ENCODE results near the gene THBD.

The THBD gene

GRCh38 chr20:23079016-23079351 lies 29.5 kb upstream of the THBD start:
- H3K27me3 ChIP-seq (replicated peaks; ENCODE audit: control insufficient read depth, insufficient read depth, low read length): no peaks in the 10 kb centered on the region
- DNase-seq (ENCODE audit: extremely low read depth, insufficient read length): no peak
- no peak overlapping the region for H3K4me3 ChIP-seq (replicated peaks; ENCODE audit: low read depth, low read length)
- TF ChIP-seq, protein P1, sequence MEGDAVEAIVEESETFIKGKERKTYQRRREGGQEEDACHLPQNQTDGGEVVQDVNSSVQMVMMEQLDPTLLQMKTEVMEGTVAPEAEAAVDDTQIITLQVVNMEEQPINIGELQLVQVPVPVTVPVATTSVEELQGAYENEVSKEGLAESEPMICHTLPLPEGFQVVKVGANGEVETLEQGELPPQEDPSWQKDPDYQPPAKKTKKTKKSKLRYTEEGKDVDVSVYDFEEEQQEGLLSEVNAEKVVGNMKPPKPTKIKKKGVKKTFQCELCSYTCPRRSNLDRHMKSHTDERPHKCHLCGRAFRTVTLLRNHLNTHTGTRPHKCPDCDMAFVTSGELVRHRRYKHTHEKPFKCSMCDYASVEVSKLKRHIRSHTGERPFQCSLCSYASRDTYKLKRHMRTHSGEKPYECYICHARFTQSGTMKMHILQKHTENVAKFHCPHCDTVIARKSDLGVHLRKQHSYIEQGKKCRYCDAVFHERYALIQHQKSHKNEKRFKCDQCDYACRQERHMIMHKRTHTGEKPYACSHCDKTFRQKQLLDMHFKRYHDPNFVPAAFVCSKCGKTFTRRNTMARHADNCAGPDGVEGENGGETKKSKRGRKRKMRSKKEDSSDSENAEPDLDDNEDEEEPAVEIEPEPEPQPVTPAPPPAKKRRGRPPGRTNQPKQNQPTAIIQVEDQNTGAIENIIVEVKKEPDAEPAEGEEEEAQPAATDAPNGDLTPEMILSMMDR (IDR thresholded peaks at IDR 0.05; ENCODE audit: insufficient read depth, low read length, poor library complexity, severe bottlenecking): peak; percentile 71
- H3K36me3 ChIP-seq (ENCODE audit: control insufficient read depth, insufficient read depth, low read length): no peaks in the 10 kb centered on the region

DNA sequence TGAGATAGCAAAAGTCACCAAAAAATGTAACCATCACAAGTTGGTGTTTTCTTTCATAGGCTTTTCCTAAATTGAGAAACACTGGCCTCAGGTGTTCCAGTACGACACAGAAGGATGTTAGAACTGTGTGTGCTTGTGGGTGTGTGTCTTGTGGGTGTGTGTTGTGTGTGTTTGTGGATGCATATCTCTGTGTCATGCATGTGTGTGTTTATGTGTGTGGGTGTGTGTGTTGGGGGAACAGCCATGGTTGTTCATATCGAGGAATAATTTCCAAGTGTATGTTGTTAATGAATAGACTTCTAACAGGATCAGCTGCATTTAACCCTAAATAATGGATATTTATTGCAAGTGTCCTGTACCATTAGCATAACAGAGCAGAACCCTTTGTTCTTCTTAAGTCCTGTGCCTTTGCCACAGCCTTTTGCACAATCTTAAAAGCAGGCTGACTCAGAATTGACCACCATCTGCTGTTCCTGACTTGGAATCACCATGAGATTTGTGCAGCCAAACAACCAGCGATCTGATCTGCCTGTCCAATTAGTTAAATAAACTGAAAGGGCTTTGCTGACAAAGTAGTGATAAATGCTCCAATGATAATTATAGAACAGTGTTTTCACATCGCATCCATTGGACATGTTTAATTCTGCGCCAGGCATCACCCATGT lies 29.0 kb upstream of the THBD start:
- no peaks in the 10 kb centered on the region for H3K27me3 ChIP-seq (replicated peaks; ENCODE audit: control insufficient read depth, insufficient read depth, low read length)
- no peaks in the 10 kb centered on the region for H3K36me3 ChIP-seq (ENCODE audit: control insufficient read depth, insufficient read depth, low read length)
- H3K4me3 ChIP-seq (replicated peaks; ENCODE audit: low read depth, low read length): no peak overlapping the region
- TF ChIP-seq, protein P1 (IDR thresholded peaks at IDR 0.05; ENCODE audit: insufficient read depth, low read length, poor library complexity, severe bottlenecking): no peak
- no peak for DNase-seq (ENCODE audit: extremely low read depth, insufficient read length)

GRCh38 chr20:23077277-23077676 lies 27.8 kb upstream of the THBD start:
- H3K4me3 ChIP-seq (replicated peaks; ENCODE audit: low read depth, low read length): no peak overlapping the region
- no peaks in the 10 kb centered on the region for H3K36me3 ChIP-seq (ENCODE audit: control insufficient read depth, insufficient read depth, low read length)

DNA sequence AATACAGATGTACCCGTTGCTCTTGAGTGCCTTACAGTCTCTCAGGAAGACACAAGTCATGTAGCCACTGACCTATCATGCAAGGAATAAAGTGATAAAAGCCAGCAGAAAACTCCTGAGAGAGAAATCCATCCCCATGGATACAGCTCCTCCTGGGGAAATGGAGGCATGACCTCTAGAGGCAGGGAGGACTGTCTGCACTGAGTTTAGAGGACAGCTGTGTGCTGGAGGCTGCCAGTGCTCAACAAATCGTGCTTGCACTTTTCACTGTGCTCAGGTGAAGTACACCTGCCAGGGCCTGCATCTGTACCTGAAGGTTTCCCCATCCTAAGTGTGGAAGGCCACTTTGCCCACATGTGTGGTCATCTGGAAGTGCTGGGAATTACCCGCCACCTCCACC lies 24.6 kb upstream of the THBD start:
- Histone ChIP-seq H3K36me3 (ENCODE audit: control insufficient read depth, insufficient read depth, low read length) (no peaks in the 10 kb centered on the region), H3K4me3 (replicated peaks; ENCODE audit: low read depth, low read length) (no peak overlapping the region), H3K27me3 (replicated peaks; ENCODE audit: control insufficient read depth, insufficient read depth, low read length) (no peaks in the 10 kb centered on the region)
- TF ChIP-seq, protein P1 (IDR thresholded peaks at IDR 0.05; ENCODE audit: insufficient read depth, low read length, poor library complexity, severe bottlenecking): no peak
- DNase-seq (ENCODE audit: extremely low read depth, insufficient read length): no peak

More at GRCh38 chr20:23077277-23077676, 27.8 kb upstream of the THBD start:
- no peak for DNase-seq (ENCODE audit: extremely low read depth, insufficient read length)
- H3K27me3 ChIP-seq (replicated peaks; ENCODE audit: control insufficient read depth, insufficient read depth, low read length): no peaks in the 10 kb centered on the region
- TF ChIP-seq, protein P1 (IDR thresholded peaks at IDR 0.05; ENCODE audit: insufficient read depth, low read length, poor library complexity, severe bottlenecking): no peak

DNA sequence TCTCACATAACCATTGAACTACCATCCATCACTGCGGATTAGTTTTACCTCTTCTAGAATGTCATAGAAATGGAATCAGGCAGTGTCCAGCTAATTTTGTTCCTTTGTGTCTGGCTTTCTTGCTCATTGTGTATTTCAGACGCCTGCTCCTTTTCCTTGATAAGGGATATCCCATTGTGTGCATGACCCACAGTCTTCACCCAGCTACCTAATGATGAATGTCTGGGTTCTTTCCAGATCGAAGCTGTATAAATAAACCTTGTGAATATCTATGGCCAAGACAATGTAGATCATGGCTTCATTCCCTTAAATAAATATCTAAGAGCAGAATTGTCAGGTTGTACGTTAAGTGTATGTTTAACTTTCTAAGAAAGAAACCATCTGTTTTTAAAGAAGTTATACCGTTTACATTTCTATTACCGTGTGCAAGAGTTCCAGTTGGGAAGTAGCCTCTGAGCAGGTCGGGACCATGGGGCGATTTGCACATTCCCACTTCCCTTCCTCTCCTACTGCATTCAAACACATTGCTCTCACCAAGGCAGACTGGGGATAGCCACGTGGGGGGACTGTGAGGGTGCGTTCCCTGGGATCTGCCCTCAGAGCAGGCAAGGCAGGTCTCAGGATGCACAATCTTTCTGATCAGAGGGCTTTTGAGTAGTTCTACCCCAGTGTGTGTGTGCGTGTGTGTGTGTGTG lies 23.6 kb upstream of the THBD start:
- DNase-seq (ENCODE audit: extremely low read depth, insufficient read length): no peak
- Histone ChIP-seq H3K27me3 (replicated peaks; ENCODE audit: control insufficient read depth, insufficient read depth, low read length) (no peaks in the 10 kb centered on the region), H3K36me3 (ENCODE audit: control insufficient read depth, insufficient read depth, low read length) (no peaks in the 10 kb centered on the region), H3K4me3 (replicated peaks; ENCODE audit: low read depth, low read length) (no peak overlapping the region)
- TF ChIP-seq, protein P1 (IDR thresholded peaks at IDR 0.05; ENCODE audit: insufficient read depth, low read length, poor library complexity, severe bottlenecking): no peak

All from GM06990 (cell line).